Aorta (tissue), 5 donors: ENCODE data around the gene ALLC. TPM values are rescaled to one million over a fixed set of nuclear protein-coding genes. Genes with fewer than 3 reads are reported as not detected.
A peak's percentile ranks its signal among the peaks of the same experiment; 100 is the strongest.

Source experiments
- ATAC-seq: fragments of 200-7000 bp; cut with Tn5 transposase; one replicate; pipeline ENCODE4 v1.9.1; 2022; ENCODE audit warnings: moderate library complexity; ENCODE audit not compliant: low FRiP score
- DNase-seq, 2 donors: peaks; one replicate each; pipeline ENCODE4 v3.0.0-alpha.2; 2020
- H3K27ac ChIP-seq, 2 donors: one replicate each; pipeline ENCODE4 v1.5.1; 2013; ENCODE audit warnings: low read length in 2 of 2, mild to moderate bottlenecking in 2 of 2, moderate library complexity in 2 of 2, control low read depth in 1 of 2, inconsistent platforms in 1 of 2, low read depth in 1 of 2
- H3K27me3 ChIP-seq, 2 donors: one replicate each; pipeline ENCODE4 v1.6.1; 2013; ENCODE audit warnings: control low read depth in 1 of 2, low read length in 1 of 2, mild to moderate bottlenecking in 1 of 2, moderate library complexity in 1 of 2; ENCODE audit not compliant: insufficient read depth in 2 of 2, control insufficient read depth in 1 of 2
- H3K36me3 ChIP-seq, 2 donors: one replicate each; pipeline ENCODE4 v1.6.1; 2013; ENCODE audit warnings: control low read depth in 1 of 2, low read length in 1 of 2, mild to moderate bottlenecking in 1 of 2; ENCODE audit not compliant: insufficient read depth in 2 of 2, control insufficient read depth in 1 of 2
- H3K4me1 ChIP-seq, 2 donors: one replicate each; pipeline ENCODE4 v1.6.1; 2013; ENCODE audit warnings: low read length in 2 of 2, control low read depth in 1 of 2, mild to moderate bottlenecking in 1 of 2, moderate library complexity in 1 of 2; ENCODE audit not compliant: insufficient read depth in 2 of 2, control insufficient read depth in 1 of 2
- H3K4me3 ChIP-seq, 2 donors: one replicate each; pipeline ENCODE4 v1.5.1; 2013; ENCODE audit warnings: low read length in 2 of 2, control low read depth in 1 of 2, mild to moderate bottlenecking in 1 of 2
- H3K9me3 ChIP-seq: one replicate; pipeline ENCODE4 v1.6.1; 2013; ENCODE audit warnings: mild to moderate bottlenecking, low read length; ENCODE audit not compliant: control insufficient read depth
- WGBS, 2 donors: extraction: QIAGEN DNeasy Blood & Tissue Kit; methylation state at CpG; one replicate each; pipeline ENCODE4 v1.1.7; 2013; 5-methylcytosine and 5-hydroxymethylcytosine counted together
- intact Hi-C, 2 donors: fragments of 100-400 bp; cut with DNase I; formaldehyde crosslinking; loops; one replicate each; pipeline versions ENCODE4 v1.14.2 to v1.15.0; 2022
- polyA plus RNA-seq, 2 donors: library from polyadenylated mRNA; stranded (reverse); fragments of 200-250 nt; gene quantifications; one replicate each; pipeline ENCODE4 v1.2.3, GENCODE V29; 2013
- total RNA-seq, 2 donors: library from RNA; stranded (reverse); fragmentation: NEBNext Ultra II Directional; extraction: Animal tissue kit (Norgen Biotek cat#: 25700); gene quantifications; one replicate each; pipeline ENCODE4 v1.2.1, GENCODE V29; 2021
- donor health status: healthy with polysubstance abuse.
- donor health status: Bipolar disorder and iron deficiency.
- donor health status: DM: no; HTN: no; CAD: no.
- donor health status: DM: no; HTN: no; CAD: no.
- donor health status: DM: yes; HTN: yes; CAD: no.

The ALLC gene
- total and polyA plus RNA-seq, 4 donors = 1.4 to 5.3 TPM; not detected in 2

DNA sequence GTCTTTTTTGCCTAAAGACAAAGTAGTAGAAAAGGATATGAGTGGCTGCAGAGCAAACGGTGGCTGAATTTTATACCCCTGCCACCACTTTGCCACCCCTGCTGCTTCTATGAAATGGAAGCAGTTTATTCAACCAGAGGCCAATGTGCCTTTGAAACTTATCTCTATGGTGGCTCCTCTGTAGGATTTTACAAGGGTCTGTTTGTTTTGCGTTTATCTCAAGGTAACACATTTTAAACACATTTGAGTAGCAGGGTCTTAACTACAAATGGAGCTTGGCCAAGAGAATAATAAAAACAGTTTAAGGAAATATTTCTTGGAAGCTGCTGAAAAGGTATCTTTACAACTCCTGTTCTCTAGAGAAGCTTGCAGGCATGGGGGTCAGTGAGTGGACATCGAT is 6.1 kb downstream of the ALLC start:
- Histone ChIP-seq H3K4me3 (no peak overlapping the region), H3K9me3 (no peaks in the 10 kb centered on the region), H3K36me3 (no peaks in the 10 kb centered on the region), H3K27ac (no peak overlapping the region), H3K27me3 (no peaks in the 10 kb centered on the region), H3K4me1 (no peaks in the 10 kb centered on the region)
- intact Hi-C loops = no loop called here
- ATAC-seq = no peak
- WGBS, 2 donors = 53 to 67% methylated on average over 3 of the region's 3 CpGs
- peak in 1 of 2 donors; percentile 3 for DNase-seq

DNA sequence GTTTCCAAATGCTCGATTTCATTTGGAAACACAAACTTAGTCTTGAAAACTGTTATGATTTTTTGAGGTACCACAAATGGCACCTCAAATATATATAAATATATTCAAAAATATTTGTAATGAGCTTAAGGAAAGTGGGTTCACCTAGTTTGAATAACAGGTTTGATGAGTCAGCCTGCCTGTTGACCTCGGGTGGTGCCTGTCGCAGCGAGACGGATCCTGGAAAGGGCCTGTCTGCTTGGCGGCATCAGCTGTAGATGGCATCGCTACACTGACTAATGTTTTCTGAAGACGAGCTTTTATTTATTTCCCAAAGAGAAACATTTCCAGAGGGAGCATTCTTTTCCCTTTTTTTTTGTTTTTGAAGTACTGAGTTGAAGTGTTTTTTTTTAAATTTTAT is 6.9 kb downstream of the ALLC start:
- intact Hi-C loops = no loop called here
- Histone ChIP-seq H3K36me3 (no peaks in the 10 kb centered on the region), H3K4me3 (no peak overlapping the region), H3K27ac (no peak overlapping the region), H3K4me1 (no peaks in the 10 kb centered on the region), H3K9me3 (no peaks in the 10 kb centered on the region), H3K27me3 (no peaks in the 10 kb centered on the region)
- DNase-seq (peak in 1 of 2 donors; percentile 17), ATAC-seq (no peak)
- 82 to 83% methylated on average over 8 of the region's 8 CpGs for WGBS, 2 donors

- 77 to 81% methylated on average over 16 of the region's 16 CpGs for WGBS, 2 donors
- no peaks in the 10 kb centered on the region for H3K4me1 ChIP-seq
- no peaks in the 10 kb centered on the region for H3K36me3 ChIP-seq
- H3K27me3 ChIP-seq = no peaks in the 10 kb centered on the region
- DNase-seq (peak in 1 of 2 donors; percentile 24), ATAC-seq (peak; percentile 9)
- no peak overlapping the region for H3K27ac ChIP-seq
- H3K4me3 ChIP-seq = no peak overlapping the region
- intact Hi-C loops = no loop called here
- H3K9me3 ChIP-seq = no peaks in the 10 kb centered on the region
Measured at GRCh38 chr2:3665886-3666612, 8.0 kb downstream of the ALLC start.

DNA sequence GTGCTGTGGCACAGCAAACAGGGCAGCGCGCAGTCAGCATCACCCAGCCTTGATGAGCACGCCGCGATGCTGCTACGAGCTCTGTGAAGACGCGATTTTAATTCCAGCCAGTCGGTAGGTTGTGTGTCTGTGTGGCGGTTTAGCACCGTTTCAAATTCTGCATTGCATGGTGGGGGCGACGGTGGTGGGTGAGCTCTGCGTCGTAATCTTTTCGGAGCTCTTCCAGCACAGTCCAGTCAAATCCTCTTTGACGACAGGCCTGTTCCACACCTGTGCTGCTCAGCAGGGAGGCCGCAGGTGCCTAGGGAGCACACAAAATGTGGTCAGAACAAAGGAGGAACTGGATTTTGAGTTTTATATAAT is 8.6 kb downstream of the ALLC start:
- intact Hi-C loops = no loop called here
- Histone ChIP-seq H3K4me3 (no peak overlapping the region), H3K9me3 (no peaks in the 10 kb centered on the region), H3K36me3 (no peaks in the 10 kb centered on the region), H3K27ac (no peak overlapping the region), H3K27me3 (no peaks in the 10 kb centered on the region), H3K4me1 (no peaks in the 10 kb centered on the region)
- 91 to 93% methylated on average over 18 of the region's 18 CpGs for WGBS, 2 donors
- DNase-seq (peak in 1 of 2 donors; percentile 65), ATAC-seq (no peak)

GRCh38 chr2:3667151-3667631 is 9.2 kb downstream of the ALLC start:
- intact Hi-C loops = no loop called here
- WGBS, 2 donors = 78 to 80% methylated on average over 23 of the region's 23 CpGs
- ATAC-seq (no peak), DNase-seq (peak in 1 of 2 donors; percentile 40)
- Histone ChIP-seq H3K36me3 (no peaks in the 10 kb centered on the region), H3K4me1 (no peaks in the 10 kb centered on the region), H3K4me3 (no peak overlapping the region), H3K9me3 (no peaks in the 10 kb centered on the region), H3K27ac (no peak overlapping the region), H3K27me3 (no peaks in the 10 kb centered on the region)

DNA sequence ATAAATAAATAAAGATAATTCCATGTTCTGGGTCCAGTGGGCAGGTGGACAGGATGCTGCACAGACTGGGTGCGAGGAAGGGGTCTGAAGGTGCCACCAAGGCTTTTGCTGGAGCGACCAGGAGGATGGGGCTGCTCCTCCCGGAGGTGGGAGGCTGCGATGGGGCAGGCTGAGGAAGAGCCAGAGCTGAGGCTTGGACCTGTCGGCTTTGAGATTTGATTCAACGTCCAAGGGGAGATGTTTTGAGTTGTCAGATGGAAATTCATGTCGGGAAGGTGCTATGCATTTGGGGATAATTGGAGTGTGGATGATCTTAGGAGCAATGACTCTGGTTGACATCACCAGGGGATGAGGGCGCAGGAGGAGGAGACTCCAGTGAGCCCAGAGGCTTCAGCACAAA is 11.7 kb downstream of the ALLC start:
- no peaks in the 10 kb centered on the region for H3K4me1 ChIP-seq
- no peak for ATAC-seq
- no peak overlapping the region for H3K27ac ChIP-seq
- H3K4me3 ChIP-seq = no peak overlapping the region
- no peaks in the 10 kb centered on the region for H3K9me3 ChIP-seq
- intact Hi-C loops = no loop called here
- WGBS, 2 donors = 86 to 91% methylated on average over 8 of the region's 8 CpGs
- H3K36me3 ChIP-seq = no peaks in the 10 kb centered on the region
- DNase-seq = no peak
- H3K27me3 ChIP-seq = no peaks in the 10 kb centered on the region

DNA sequence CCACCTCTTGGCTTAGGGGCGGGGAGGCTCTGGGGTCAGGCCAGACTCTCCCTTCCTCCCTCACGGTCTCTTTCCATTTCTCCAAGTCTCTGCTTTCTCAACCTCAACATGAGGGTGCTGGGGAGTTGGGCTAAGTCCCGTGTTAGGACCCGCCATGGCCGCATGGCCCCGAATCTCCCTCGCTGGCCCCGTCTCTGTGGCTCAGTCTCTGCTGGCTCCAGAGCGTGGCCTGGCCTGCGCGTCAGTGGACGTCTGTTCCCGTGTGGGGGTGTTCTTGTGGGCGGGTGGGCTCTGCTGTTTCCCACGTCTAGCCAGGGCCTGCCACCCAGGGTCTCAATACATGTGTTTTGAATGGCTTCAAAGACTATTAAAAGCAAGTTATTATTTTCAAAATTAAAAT is 12.4 kb downstream of the ALLC start:
- ATAC-seq (no peak), DNase-seq (no peak)
- Histone ChIP-seq H3K4me3 (no peak overlapping the region), H3K9me3 (no peaks in the 10 kb centered on the region), H3K27ac (no peak overlapping the region), H3K36me3 (no peaks in the 10 kb centered on the region), H3K27me3 (no peaks in the 10 kb centered on the region), H3K4me1 (no peaks in the 10 kb centered on the region)
- whole genome bisulfite sequencing, 2 donors = 88 to 90% methylated on average over 15 of the region's 15 CpGs
- intact Hi-C loops = no loop called here

- Histone ChIP-seq H3K36me3 (no peaks in the 10 kb centered on the region), H3K27ac (no peak overlapping the region), H3K9me3 (no peaks in the 10 kb centered on the region), H3K4me1 (no peaks in the 10 kb centered on the region), H3K4me3 (no peak overlapping the region), H3K27me3 (no peaks in the 10 kb centered on the region)
- intact Hi-C loops = no loop called here
- 84 to 86% methylated on average over 11 of the region's 11 CpGs for WGBS, 2 donors
- no peak for ATAC-seq
- no peak for DNase-seq
Measured at GRCh38 chr2:3670941-3671340, 12.9 kb downstream of the ALLC start.

GRCh38 chr2:3672861-3673678 is 15.1 kb downstream of the ALLC start:
- Histone ChIP-seq H3K27me3 (no peaks in the 10 kb centered on the region), H3K4me3 (no peak overlapping the region), H3K9me3 (no peaks in the 10 kb centered on the region), H3K27ac (no peak overlapping the region), H3K4me1 (no peaks in the 10 kb centered on the region), H3K36me3 (no peaks in the 10 kb centered on the region)
- DNase-seq = no peak
- WGBS, 2 donors = 83% methylated on average over 9 of the region's 9 CpGs
- intact Hi-C loops = no loop called here
- no peak for ATAC-seq
